H9 (cell line): ENCODE data around the gene FBXO31. TPM values are rescaled to one million over a fixed set of nuclear protein-coding genes. Genes with fewer than 3 reads are reported as not detected.

Source experiments
- DNase-seq: peaks from one replicate; pipeline ENCODE4 v3.0.0-alpha.2; 2017
- H2AFZ ChIP-seq: one replicate; pipeline ENCODE4 v1.6.1; 2013; ENCODE audit warnings: mild to moderate bottlenecking, low read length, control low read depth, moderate library complexity
- H2AK5ac ChIP-seq: 2 replicates; pipeline ENCODE4 v1.6.1; 2013; ENCODE audit warnings: low read length, control low read depth, mixed read lengths; ENCODE audit not compliant: insufficient read length
- H2BK120ac ChIP-seq: one replicate; pipeline ENCODE4 v1.6.1; 2013; ENCODE audit warnings: low read depth, mild to moderate bottlenecking, low read length, control low read depth, inconsistent platforms; ENCODE audit not compliant: poor library complexity, severe bottlenecking
- H2BK12ac ChIP-seq: 2 replicates; pipeline ENCODE4 v1.6.1; 2013; ENCODE audit warnings: low read length, control low read depth, mixed read lengths, low read depth; ENCODE audit not compliant: insufficient read length
- H2BK15ac ChIP-seq: 2 replicates; pipeline ENCODE4 v1.6.1; 2013; ENCODE audit warnings: low read depth, low read length, control low read depth
- H2BK20ac ChIP-seq: one replicate; pipeline ENCODE4 v1.6.1; 2013; ENCODE audit warnings: low read depth, mild to moderate bottlenecking, low read length, control low read depth, inconsistent platforms; ENCODE audit not compliant: poor library complexity, severe bottlenecking
- H2BK5ac ChIP-seq: 2 replicates; pipeline ENCODE4 v1.6.1; 2013; ENCODE audit warnings: low read length, control low read depth, mixed read lengths; ENCODE audit not compliant: insufficient read length
- H3K14ac ChIP-seq: 2 replicates; pipeline ENCODE4 v1.6.1; 2013; ENCODE audit warnings: low read length, control low read depth; ENCODE audit not compliant: insufficient read depth
- H3K18ac ChIP-seq: 2 replicates; pipeline ENCODE4 v1.6.1; 2013; ENCODE audit warnings: low read depth, mild to moderate bottlenecking, mixed read lengths, low read length, control low read depth; ENCODE audit not compliant: insufficient read length
- H3K23ac ChIP-seq: 2 replicates; pipeline ENCODE4 v1.6.1; 2013; ENCODE audit warnings: low read length, control low read depth, mixed read lengths, low read depth; ENCODE audit not compliant: insufficient read length
- H3K23me2 ChIP-seq: 2 replicates; pipeline ENCODE4 v1.6.1; 2013; ENCODE audit warnings: low read depth, mild to moderate bottlenecking, mixed read lengths, low read length, control low read depth; ENCODE audit not compliant: insufficient read length, poor library complexity, severe bottlenecking
- H3K27ac ChIP-seq: 2 replicates; pipeline ENCODE4 v1.5.1; 2013; ENCODE audit warnings: low read length, control low read depth, mixed read lengths, low read depth; ENCODE audit not compliant: insufficient read length
- H3K27me3 ChIP-seq: 2 replicates; pipeline ENCODE4 v1.6.1; 2013; ENCODE audit warnings: low read length, control low read depth, inconsistent platforms; ENCODE audit not compliant: insufficient read depth
- H3K4ac ChIP-seq: 2 replicates; pipeline ENCODE4 v1.6.1; 2013; ENCODE audit warnings: low read depth, mild to moderate bottlenecking, control low read depth, inconsistent platforms, low read length, moderate library complexity
- H3K4me1 ChIP-seq: 2 replicates; pipeline ENCODE4 v1.6.1; 2013; ENCODE audit warnings: low read length, control low read depth, inconsistent platforms; ENCODE audit not compliant: insufficient read depth
- H3K4me2 ChIP-seq: 2 replicates; pipeline ENCODE4 v1.6.1; 2013; ENCODE audit warnings: low read length, control low read depth, mixed read lengths; ENCODE audit not compliant: insufficient read length, insufficient read depth
- H3K56ac ChIP-seq: 2 replicates; pipeline ENCODE4 v1.6.1; 2013; ENCODE audit warnings: low read depth, mild to moderate bottlenecking, mixed read lengths, low read length, control low read depth; ENCODE audit not compliant: insufficient read length
- H3K79me1 ChIP-seq: 2 replicates; pipeline ENCODE4 v1.6.1; 2013; ENCODE audit warnings: low read depth, mild to moderate bottlenecking, moderate library complexity, low read length, control low read depth, inconsistent platforms; ENCODE audit not compliant: insufficient read depth, poor library complexity, severe bottlenecking
- H3K79me2 ChIP-seq: 2 replicates; pipeline ENCODE4 v1.6.1; 2013; ENCODE audit warnings: low read length, control low read depth, inconsistent platforms; ENCODE audit not compliant: insufficient read depth
- H3K9ac ChIP-seq: 2 replicates; pipeline ENCODE4 v1.6.1; 2013; ENCODE audit warnings: low read length, control low read depth, mixed read lengths; ENCODE audit not compliant: insufficient read length; ENCODE audit errors: extremely low read depth
- H3K9me3 ChIP-seq: one replicate; pipeline ENCODE4 v1.6.1; 2013; ENCODE audit warnings: low read depth, low read length, inconsistent platforms; ENCODE audit not compliant: control insufficient read depth
- H3T11ph ChIP-seq: one replicate; pipeline ENCODE4 v1.6.1; 2013; ENCODE audit warnings: mild to moderate bottlenecking, low read length, control low read depth, inconsistent platforms
- H4K20me1 ChIP-seq: one replicate; pipeline ENCODE4 v1.6.1; 2013; ENCODE audit not compliant: control insufficient read depth, insufficient read length, insufficient read depth
- H4K5ac ChIP-seq: 2 replicates; pipeline ENCODE4 v1.6.1; 2013; ENCODE audit warnings: low read depth, mild to moderate bottlenecking, mixed read lengths, low read length, control low read depth; ENCODE audit not compliant: insufficient read length
- H4K8ac ChIP-seq: replicated peaks from 2 replicates; pipeline ENCODE4 v1.6.1; 2013; ENCODE audit warnings: low read length, control low read depth, mixed read lengths, low read depth; ENCODE audit not compliant: insufficient read length
- H4K91ac ChIP-seq: 2 replicates; pipeline ENCODE4 v1.6.1; 2013; ENCODE audit warnings: low read depth, mild to moderate bottlenecking, moderate library complexity, mixed read lengths, low read length, control low read depth; ENCODE audit not compliant: insufficient read length
- H3K27ac Mint-ChIP-seq, 3 experiments: 2 replicates in 2 of 3; 3 replicates in 1 of 3; pipeline ENCODE4 v1.8.0; 2020 to 2021; ENCODE audit warnings: mixed read lengths in 3 of 3, mild to moderate bottlenecking in 1 of 3, moderate library complexity in 1 of 3
- H3K27me3 Mint-ChIP-seq: 2 replicates; pipeline ENCODE4 v1.8.0; 2021; ENCODE audit warnings: low read depth, mild to moderate bottlenecking, moderate library complexity, mixed read lengths
- H3K36me3 Mint-ChIP-seq, 3 experiments: 2 replicates in 2 of 3; 3 replicates in 1 of 3; pipeline ENCODE4 v1.8.0; 2020 to 2021; ENCODE audit warnings: low read depth in 3 of 3, mixed read lengths in 3 of 3; ENCODE audit not compliant: insufficient read depth in 1 of 3
- H3K4me1 Mint-ChIP-seq, 2 experiments: 2 replicates each; pipeline ENCODE4 v1.8.0; 2020; ENCODE audit warnings: mixed read lengths in 2 of 2
- H3K4me3 Mint-ChIP-seq, 2 experiments: 2 replicates in 1 of 2; 3 replicates in 1 of 2; pipeline ENCODE4 v1.8.0; 2020 to 2021; ENCODE audit warnings: mild to moderate bottlenecking in 2 of 2, mixed read lengths in 2 of 2, moderate library complexity in 1 of 2
- H3K9me3 Mint-ChIP-seq, 2 experiments: 2 replicates in 1 of 2; 3 replicates in 1 of 2; pipeline ENCODE4 v1.8.0; 2020; ENCODE audit warnings: mild to moderate bottlenecking in 2 of 2, mixed read lengths in 2 of 2, moderate library complexity in 1 of 2
- WGBS: extraction: QIAGEN DNeasy Blood & Tissue Kit; methylation state at CpG from one replicate; pipeline ENCODE4 v1.1.7; 2013; ENCODE audit warnings: missing lambda C conversion rate, low lambda C conversion rate, mixed read lengths; ENCODE audit not compliant: insufficient read length; ENCODE audit errors: extremely low coverage; 5-methylcytosine and 5-hydroxymethylcytosine counted together
- total RNA-seq: library from RNA; stranded (reverse); gene quantifications from 2 replicates; pipeline ENCODE4 v1.2.1, GENCODE V29; 2021
- TF ChIP-seq, protein P1 (sequence below): fragments of 200-600 bp; sonication (generic); conservative IDR thresholded peaks from 3 replicates; pipeline ENCODE4 v1.8.0; 2021; ENCODE audit warnings: antibody characterized with exemption, mild to moderate bottlenecking

The FBXO31 gene
- total RNA-seq, 1 experiment from 2014 or later: 24.2 TPM

DNA sequence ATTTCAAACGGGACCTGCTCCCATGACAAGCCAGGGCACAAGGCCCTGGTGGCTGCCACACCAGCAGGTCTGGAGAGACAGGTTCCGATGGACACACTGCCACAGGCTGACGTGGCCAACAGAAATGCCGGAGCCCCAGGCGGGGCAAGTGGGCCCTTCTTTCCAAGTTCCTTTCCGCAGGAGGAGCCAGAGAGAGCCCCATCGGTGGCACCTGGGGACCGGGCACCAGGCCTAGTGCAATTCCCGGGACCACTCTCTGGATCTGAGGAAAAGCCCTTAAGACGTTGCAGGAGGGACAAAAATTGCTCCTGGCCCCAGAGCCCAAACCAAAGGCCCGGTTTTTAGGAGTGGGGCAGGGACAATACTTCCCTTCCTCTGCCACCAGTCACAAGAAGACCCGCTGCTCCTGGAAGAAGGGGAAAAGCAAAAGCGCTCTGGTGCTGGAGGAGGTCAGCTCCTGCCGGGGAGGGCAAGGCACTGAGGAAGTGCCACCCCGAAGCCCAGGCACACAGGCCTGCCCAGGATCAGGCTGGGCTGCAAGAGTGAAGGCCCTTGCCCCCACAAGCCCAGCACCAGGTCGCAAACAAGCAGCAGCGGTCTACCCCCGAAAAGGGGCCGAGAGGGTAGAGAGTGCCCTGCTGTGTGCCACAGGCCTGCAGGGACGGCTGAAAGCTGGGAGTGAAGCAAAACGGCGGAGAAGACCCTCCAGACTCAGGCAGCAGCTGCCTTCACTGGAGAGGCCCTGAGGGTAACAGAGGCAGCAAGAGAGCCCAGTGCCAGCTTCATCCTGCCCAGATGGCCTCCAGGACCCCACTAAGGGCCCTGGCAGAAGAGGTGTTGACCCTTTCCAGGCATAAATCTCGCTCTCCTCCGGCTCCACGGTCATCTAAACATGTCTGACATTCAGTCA lies 37.7 kb upstream of the FBXO31 start:
- Histone ChIP-seq H3K9ac (no peak overlapping the region), H4K8ac (no peak overlapping the region)

More for the DNA sequence above, 37.7 kb upstream of the FBXO31 start:
- Mint-ChIP-seq H3K27ac (peak overlapping the region in 2 of 3 experiments; percentile 73 to 85; a peak in 3 of 7 replicates), H3K27me3 (no peaks in the 10 kb centered on the region), H3K36me3 (peaks cover 25 to 61% (median 52%) of the 10 kb centered on the region in 3 experiments), H3K4me1 (peaks cover 33 to 44% of the 10 kb centered on the region in 2 experiments), H3K9me3 (no peaks in the 10 kb centered on the region; a peak in 1 of 5 replicates), H3K4me3 (no peak overlapping the region)
- H3K4me2 ChIP-seq: no peak overlapping the region
- H3K9me3 ChIP-seq: no peaks in the 10 kb centered on the region
- peaks cover 2% of the 10 kb centered on the region for H4K20me1 ChIP-seq
- no peak overlapping the region for H3K23ac ChIP-seq
- H3K56ac ChIP-seq: no peak overlapping the region
- peaks cover 1% of the 10 kb centered on the region; the same call in 1 of the 2 replicates for H3K4me1 ChIP-seq
- no peak overlapping the region for H4K91ac ChIP-seq
- no peaks in the 10 kb centered on the region for H3K79me2 ChIP-seq
- H3K18ac ChIP-seq: no peak overlapping the region
- no peak overlapping the region for H2BK5ac ChIP-seq
- TF ChIP-seq, protein P1, sequence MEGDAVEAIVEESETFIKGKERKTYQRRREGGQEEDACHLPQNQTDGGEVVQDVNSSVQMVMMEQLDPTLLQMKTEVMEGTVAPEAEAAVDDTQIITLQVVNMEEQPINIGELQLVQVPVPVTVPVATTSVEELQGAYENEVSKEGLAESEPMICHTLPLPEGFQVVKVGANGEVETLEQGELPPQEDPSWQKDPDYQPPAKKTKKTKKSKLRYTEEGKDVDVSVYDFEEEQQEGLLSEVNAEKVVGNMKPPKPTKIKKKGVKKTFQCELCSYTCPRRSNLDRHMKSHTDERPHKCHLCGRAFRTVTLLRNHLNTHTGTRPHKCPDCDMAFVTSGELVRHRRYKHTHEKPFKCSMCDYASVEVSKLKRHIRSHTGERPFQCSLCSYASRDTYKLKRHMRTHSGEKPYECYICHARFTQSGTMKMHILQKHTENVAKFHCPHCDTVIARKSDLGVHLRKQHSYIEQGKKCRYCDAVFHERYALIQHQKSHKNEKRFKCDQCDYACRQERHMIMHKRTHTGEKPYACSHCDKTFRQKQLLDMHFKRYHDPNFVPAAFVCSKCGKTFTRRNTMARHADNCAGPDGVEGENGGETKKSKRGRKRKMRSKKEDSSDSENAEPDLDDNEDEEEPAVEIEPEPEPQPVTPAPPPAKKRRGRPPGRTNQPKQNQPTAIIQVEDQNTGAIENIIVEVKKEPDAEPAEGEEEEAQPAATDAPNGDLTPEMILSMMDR: no peak
- DNase-seq: no peak
- no peak overlapping the region for H2BK120ac ChIP-seq
- no peak overlapping the region for H3T11ph ChIP-seq
- no peaks in the 10 kb centered on the region for H3K79me1 ChIP-seq
- no peak overlapping the region for H2BK20ac ChIP-seq
- no peaks in the 10 kb centered on the region for H3K23me2 ChIP-seq
- no peak overlapping the region for H2BK15ac ChIP-seq
- no peak overlapping the region for H3K4ac ChIP-seq
- no peak overlapping the region for H2AK5ac ChIP-seq
- WGBS: no CpG with 5 or more reads among the region's 25 CpGs
- no peak overlapping the region for H2BK12ac ChIP-seq
- H3K27ac ChIP-seq: no peak overlapping the region
- no peak overlapping the region for H2AFZ ChIP-seq
- no peaks in the 10 kb centered on the region for H3K27me3 ChIP-seq
- no peak overlapping the region for H3K14ac ChIP-seq
- no peak overlapping the region for H4K5ac ChIP-seq
